ENCODE results near the gene PEG3. TPM values are rescaled to one million over a fixed set of nuclear protein-coding genes. Genes with fewer than 3 reads are reported as not detected.

The PEG3 gene
- total and polyA plus RNA-seq, 2 of the 8 experiments (the other 6 are each of a cell fraction or from before 2014, with no cell fraction given), result not detected

DNA sequence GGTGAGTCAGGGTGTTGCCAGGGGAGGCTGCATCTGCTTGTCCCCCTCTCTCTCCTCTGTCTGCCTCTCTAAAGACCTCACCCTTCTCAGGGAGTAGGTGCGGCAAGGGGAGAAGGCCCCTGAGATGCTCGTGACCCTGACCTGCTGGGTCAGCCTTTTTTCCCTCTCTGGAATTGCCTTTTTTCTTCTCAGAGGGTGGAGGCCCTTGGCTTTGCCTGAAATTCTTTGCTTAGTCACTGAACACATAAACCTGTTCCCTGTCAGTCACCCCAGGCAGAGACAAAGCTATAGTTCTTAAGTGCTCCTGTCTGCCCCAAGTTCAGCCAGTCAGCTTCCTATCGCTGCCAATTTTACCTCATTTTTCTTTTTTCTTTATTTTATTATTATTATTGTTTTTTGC lies 35.2 kb upstream of the PEG3 start:
- no peak overlapping the region for H4K91ac ChIP-seq (replicated peaks; ENCODE audit: insufficient read length, low read length)
- no peaks in the 10 kb centered on the region for H3K79me2 ChIP-seq (ENCODE audit: control insufficient read depth in 1 of 2, insufficient read depth in 2 of 2, low read length in 2 of 2)
- peaks cover 5% of the 10 kb centered on the region; the same call in 1 of the 2 replicates for H3K23me2 ChIP-seq (ENCODE audit: low read depth, low read length)
- no peaks in the 10 kb centered on the region for H3K27me3 ChIP-seq (replicated peaks in 1 of 4; ENCODE audit: control insufficient read depth in 3 of 4, extremely low read depth in 1 of 4, insufficient read depth in 3 of 4, low read length in 3 of 4)
- no peaks in the 10 kb centered on the region for H3K79me1 ChIP-seq (ENCODE audit: low read depth, low read length)
- no peak overlapping the region for H3K27ac ChIP-seq (ENCODE audit: low read depth, low read length)
- H3K36me3 ChIP-seq (ENCODE audit: control insufficient read depth in 2 of 4, insufficient read depth in 4 of 4, low read length in 3 of 4), result no peaks in the 10 kb centered on the region
- H4K5ac ChIP-seq (ENCODE audit: insufficient read length, low read depth, low read length), result no peak overlapping the region
- no peaks in the 10 kb centered on the region for H3K4me1 ChIP-seq (replicated peaks in 1 of 4; ENCODE audit: control insufficient read depth in 3 of 4, insufficient read depth in 4 of 4, low read length in 3 of 4)
- H2BK5ac ChIP-seq (ENCODE audit: low read depth, low read length), result no peak overlapping the region
- TF ChIP-seq SIRT6 (IDR thresholded peaks at IDR 0.05; ENCODE audit: low read length), result no peak
- TF ChIP-seq GTF2F1 (IDR thresholded peaks at IDR 0.05; ENCODE audit: borderline replicate concordance, low read depth, low read length), result no peak
- TF ChIP-seq TBP (IDR thresholded peaks at IDR 0.05; ENCODE audit: low read depth, low read length), result no peak
- H3K56ac ChIP-seq (replicated peaks; ENCODE audit: insufficient read length, low read depth, low read length), result no peak overlapping the region
- 86% methylated on average over 3 of the region's 3 CpGs; no CpG with 5 or more reads in 1 of the 2 experiments for WGBS, 2 experiments (ENCODE audit: extremely low coverage in 1 of 2, insufficient coverage in 1 of 2, insufficient read length in 1 of 2, insufficient replicate concordance in 2 of 2, low coverage in 1 of 2, low lambda C conversion rate in 2 of 2, missing lambda C conversion rate in 1 of 2)
- H3K4me3 ChIP-seq (ENCODE audit: extremely low read depth in 1 of 4, insufficient read depth in 2 of 4, low read depth in 3 of 4, low read length in 4 of 4), result no peak overlapping the region
- H2BK12ac ChIP-seq (ENCODE audit: low read depth, low read length), result no peak overlapping the region
- DNase-seq (ENCODE audit: low read depth in 1 of 2, low spot score in 2 of 2) (no peak), FAIRE-seq (no peak)
- H3K4ac ChIP-seq (replicated peaks; ENCODE audit: insufficient read length, low read depth, low read length), result no peak overlapping the region
- no peak overlapping the region for H2BK120ac ChIP-seq (replicated peaks; ENCODE audit: low read depth, low read length)
- no peaks in the 10 kb centered on the region for H4K20me1 ChIP-seq (replicated peaks in 1 of 2; ENCODE audit: control insufficient read depth in 1 of 2, insufficient read depth in 2 of 2, low read length in 2 of 2)
- H2BK20ac ChIP-seq (ENCODE audit: low read length), result no peak overlapping the region
- H2AFZ ChIP-seq (ENCODE audit: low read length), result no peak overlapping the region
- H3K18ac ChIP-seq (ENCODE audit: extremely low read depth, low read length), result no peak overlapping the region
- no peak overlapping the region for H3K9ac ChIP-seq (replicated peaks in 1 of 4; ENCODE audit: extremely low read depth in 1 of 4, low read depth in 3 of 4, low read length in 3 of 4)
- no peak overlapping the region for H2BK15ac ChIP-seq (ENCODE audit: low read length)
- ChIA-PET CTCF (ENCODE audit: partially characterized antibody) (interaction anchor here (1.0 kb wide), 1 partner anchor 18 kb away, joined by 3 read pairs; no protein-coding TSS in a partner anchor), POLR2A (ENCODE audit: partially characterized antibody) (no interaction called here)
- no peak overlapping the region for H4K8ac ChIP-seq (ENCODE audit: extremely low read depth, insufficient read depth, low read length)
- H3K14ac ChIP-seq (ENCODE audit: insufficient read length), result no peak overlapping the region
- no peak overlapping the region for H3K23ac ChIP-seq (ENCODE audit: insufficient read length)
- peaks cover 59 to 91% of the 10 kb centered on the region in 2 experiments for H3K9me3 ChIP-seq (ENCODE audit: insufficient read depth in 2 of 2, low read depth in 1 of 2, low read length in 1 of 2)
- no peak overlapping the region for H2AK5ac ChIP-seq (ENCODE audit: low read depth, low read length)
- H3K4me2 ChIP-seq (ENCODE audit: insufficient read depth in 1 of 2, low read depth in 2 of 2, low read length in 2 of 2), result no peak overlapping the region
